ENCODE results near the gene SRRM3. TPM values are rescaled to one million over a fixed set of nuclear protein-coding genes. Genes with fewer than 3 reads are reported as not detected.

The SRRM3 gene
- polyA plus RNA-seq, 1 donor from 2014 or later: 34.9 TPM

- H3K9me3 ChIP-seq (ENCODE audit: low read length): no peaks in the 10 kb centered on the region
- H4K20me1 ChIP-seq (ENCODE audit: insufficient read depth): no peaks in the 10 kb centered on the region
- H2AFZ ChIP-seq (ENCODE audit: low read depth, low read length): no peak overlapping the region
- TF ChIP-seq EP300 (conservative IDR thresholded peaks at IDR 0.05; ENCODE audit: poor library complexity, severe bottlenecking) (no peak), REST (IDR thresholded peaks at IDR 0.05; ENCODE audit: borderline replicate concordance) (no peak), POLR2AphosphoS5 (IDR thresholded peaks at IDR 0.05) (no peak), SMC3 (conservative IDR thresholded peaks at IDR 0.05; ENCODE audit: poor library complexity) (no peak), MXI1 (conservative IDR thresholded peaks at IDR 0.05; ENCODE audit: poor library complexity, severe bottlenecking) (no peak), EZH2 (IDR thresholded peaks at IDR 0.05; ENCODE audit: borderline replicate concordance, insufficient read depth, low read length, poor library complexity, severe bottlenecking) (no peak), RAD21 (conservative IDR thresholded peaks at IDR 0.05) (no peak), TAF1 (IDR thresholded peaks at IDR 0.05; ENCODE audit: low read depth) (no peak)
- TF ChIP-seq, protein P1, sequence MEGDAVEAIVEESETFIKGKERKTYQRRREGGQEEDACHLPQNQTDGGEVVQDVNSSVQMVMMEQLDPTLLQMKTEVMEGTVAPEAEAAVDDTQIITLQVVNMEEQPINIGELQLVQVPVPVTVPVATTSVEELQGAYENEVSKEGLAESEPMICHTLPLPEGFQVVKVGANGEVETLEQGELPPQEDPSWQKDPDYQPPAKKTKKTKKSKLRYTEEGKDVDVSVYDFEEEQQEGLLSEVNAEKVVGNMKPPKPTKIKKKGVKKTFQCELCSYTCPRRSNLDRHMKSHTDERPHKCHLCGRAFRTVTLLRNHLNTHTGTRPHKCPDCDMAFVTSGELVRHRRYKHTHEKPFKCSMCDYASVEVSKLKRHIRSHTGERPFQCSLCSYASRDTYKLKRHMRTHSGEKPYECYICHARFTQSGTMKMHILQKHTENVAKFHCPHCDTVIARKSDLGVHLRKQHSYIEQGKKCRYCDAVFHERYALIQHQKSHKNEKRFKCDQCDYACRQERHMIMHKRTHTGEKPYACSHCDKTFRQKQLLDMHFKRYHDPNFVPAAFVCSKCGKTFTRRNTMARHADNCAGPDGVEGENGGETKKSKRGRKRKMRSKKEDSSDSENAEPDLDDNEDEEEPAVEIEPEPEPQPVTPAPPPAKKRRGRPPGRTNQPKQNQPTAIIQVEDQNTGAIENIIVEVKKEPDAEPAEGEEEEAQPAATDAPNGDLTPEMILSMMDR (IDR thresholded peaks at IDR 0.05; ENCODE audit: poor library complexity, severe bottlenecking): no peak
- no peak overlapping the region for H3K4me2 ChIP-seq (ENCODE audit: low read length)
- no peaks in the 10 kb centered on the region for H3K9me2 ChIP-seq (ENCODE audit: insufficient read depth, low read length)
- H3K9ac ChIP-seq (ENCODE audit: low read length): no peak overlapping the region
- no peaks in the 10 kb centered on the region for H3K79me2 ChIP-seq (replicated peaks; ENCODE audit: insufficient read depth, low read length)
- H3K4me3 ChIP-seq (ENCODE audit: low read length): no peak overlapping the region
- H3K27me3 ChIP-seq (ENCODE audit: insufficient read depth, low read depth, low read length): peaks cover 20% of the 10 kb centered on the region
- H3K27ac ChIP-seq (ENCODE audit: low read length): no peak overlapping the region
- H3F3A ChIP-seq (ENCODE audit: insufficient read depth, low read length, poor library complexity, severe bottlenecking): no peaks in the 10 kb centered on the region
- no peaks in the 10 kb centered on the region for H3K36me3 ChIP-seq (ENCODE audit: insufficient read depth, low read length)
Measured at GRCh38 chr7:76267894-76268183, 66.1 kb downstream of the SRRM3 start.

DNA sequence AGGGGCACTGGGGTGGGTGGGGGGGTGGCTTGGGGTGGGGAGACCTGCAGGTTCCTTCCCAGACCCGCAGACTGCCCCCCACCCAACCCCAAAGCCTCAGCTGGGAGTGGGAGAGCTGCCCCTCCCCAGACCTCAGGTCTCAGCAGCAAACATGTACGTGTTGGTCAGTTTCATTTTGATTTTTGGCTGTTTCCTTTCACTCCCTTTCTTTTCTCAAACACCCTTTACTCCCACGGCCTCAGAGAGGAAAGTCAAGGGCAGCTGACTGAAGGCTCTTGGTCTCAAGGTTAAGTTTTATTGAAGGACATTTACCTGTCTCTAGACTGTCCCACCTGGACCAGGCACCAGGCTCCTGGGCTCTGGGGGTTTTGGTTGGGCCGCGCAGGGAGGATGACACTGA is 66.7 kb downstream of the SRRM3 start:
- Histone ChIP-seq H3K9me2 (ENCODE audit: insufficient read depth, low read length) (no peaks in the 10 kb centered on the region), H3K79me2 (replicated peaks; ENCODE audit: insufficient read depth, low read length) (no peaks in the 10 kb centered on the region), H3K4me2 (ENCODE audit: low read length) (no peak overlapping the region), H3K9me3 (ENCODE audit: low read length) (no peaks in the 10 kb centered on the region), H3K27me3 (ENCODE audit: insufficient read depth, low read depth, low read length) (peaks cover 20% of the 10 kb centered on the region), H2AFZ (ENCODE audit: low read depth, low read length) (no peak overlapping the region), H3K9ac (ENCODE audit: low read length) (no peak overlapping the region), H3K36me3 (ENCODE audit: insufficient read depth, low read length) (no peaks in the 10 kb centered on the region), H3K4me3 (ENCODE audit: low read length) (no peak overlapping the region), H3K27ac (ENCODE audit: low read length) (no peak overlapping the region), H4K20me1 (ENCODE audit: insufficient read depth) (no peaks in the 10 kb centered on the region), H3F3A (ENCODE audit: insufficient read depth, low read length, poor library complexity, severe bottlenecking) (no peaks in the 10 kb centered on the region)
- TF ChIP-seq TAF1 (IDR thresholded peaks at IDR 0.05; ENCODE audit: low read depth): no peak
- no peak for TF ChIP-seq POLR2AphosphoS5 (IDR thresholded peaks at IDR 0.05)
- no peak for TF ChIP-seq EP300 (conservative IDR thresholded peaks at IDR 0.05; ENCODE audit: poor library complexity, severe bottlenecking)
- TF ChIP-seq REST (IDR thresholded peaks at IDR 0.05; ENCODE audit: borderline replicate concordance): no peak
- no peak for TF ChIP-seq RAD21 (conservative IDR thresholded peaks at IDR 0.05)
- TF ChIP-seq EZH2 (IDR thresholded peaks at IDR 0.05; ENCODE audit: borderline replicate concordance, insufficient read depth, low read length, poor library complexity, severe bottlenecking): no peak
- TF ChIP-seq, protein P1 (IDR thresholded peaks at IDR 0.05; ENCODE audit: poor library complexity, severe bottlenecking): no peak
- no peak for TF ChIP-seq SMC3 (conservative IDR thresholded peaks at IDR 0.05; ENCODE audit: poor library complexity)
- TF ChIP-seq MXI1 (conservative IDR thresholded peaks at IDR 0.05; ENCODE audit: poor library complexity, severe bottlenecking): no peak

Measured in neural cell (in vitro differentiated cells).